AG10803 (cell line): ENCODE results near the gene HBZ.
"Not testable (repeated sequence)": the region's sequence is repeated elsewhere in the genome, so short reads cannot be mapped to it uniquely, and the experiment has no call there.

Source experiments
- DNase-seq: peaks from one replicate; pipeline ENCODE4 v3.0.0; 2010; ENCODE audit warnings: low read depth
- H3K4me3 ChIP-seq: 2 replicates; pipeline ENCODE4 v1.5.1; 2011; ENCODE audit warnings: mild to moderate bottlenecking, low read length, control low read depth
- CTCF ChIP-seq: conservative IDR thresholded peaks from 2 replicates; pipeline ENCODE4 v1.5.1; 2011; ENCODE audit warnings: mild to moderate bottlenecking, low read length, control low read depth, inconsistent platforms

The HBZ gene

GRCh38 chr16:160691-161190, 8.3 kb downstream of the HBZ start:
- TF ChIP-seq CTCF: no peak
- DNase-seq: no peak
- no peak overlapping the region for H3K4me3 ChIP-seq

GRCh38 chr16:162271-162991, 10.0 kb downstream of the HBZ start:
- no peak overlapping the region for H3K4me3 ChIP-seq
- no peak for DNase-seq
- no peak for TF ChIP-seq CTCF

- not testable (repeated sequence) for DNase-seq, H3K4me3 ChIP-seq
Measured at GRCh38 chr16:163139-163538, 10.7 kb downstream of the HBZ start.

- DNase-seq, H3K4me3 ChIP-seq: not testable (repeated sequence)
Measured at GRCh38 chr16:163696-164095, 11.3 kb downstream of the HBZ start.

GRCh38 chr16:164134-164823, 11.8 kb downstream of the HBZ start:
- not testable (repeated sequence) for H3K4me3 ChIP-seq, DNase-seq

- no peak for DNase-seq
- no peak overlapping the region for H3K4me3 ChIP-seq
- TF ChIP-seq CTCF: no peak
Measured at GRCh38 chr16:164827-165538, 12.5 kb downstream of the HBZ start.

GRCh38 chr16:165539-166374, 13.3 kb downstream of the HBZ start, which contains the start of gene HBM:
Gene HBM, plus strand, starts transcription at chr16:165978. Its CDS starts 20 bp downstream, at chr16:165998.
- TF ChIP-seq CTCF: no peak
- DNase-seq: no peak
- no peak within 1 kb of the TSS for H3K4me3 ChIP-seq
